ENCODE results near the gene WNT7B.

DNA sequence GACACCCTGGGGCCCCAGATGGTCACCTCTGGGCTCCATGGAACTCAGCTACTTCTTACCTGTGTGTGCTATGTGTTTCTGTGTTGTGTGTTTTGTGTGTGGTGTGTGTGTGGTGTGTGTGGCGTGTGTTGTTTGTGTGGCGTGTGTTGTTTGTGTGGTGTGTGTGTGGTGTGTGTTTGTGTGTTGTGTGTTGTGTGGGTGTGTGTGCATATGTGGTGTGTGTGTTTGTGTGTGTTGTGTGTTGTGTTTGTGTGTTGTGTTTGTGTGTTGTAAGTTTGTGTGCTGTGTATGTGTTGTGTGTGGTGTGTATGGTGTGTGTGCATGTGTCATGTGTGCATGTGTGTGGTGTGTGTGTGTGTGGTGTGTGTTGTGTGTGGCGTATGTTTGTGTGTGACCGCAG lies 3.8 kb upstream of the WNT7B start:
- no peak for TF ChIP-seq RAD21 (IDR thresholded peaks at IDR 0.05 in 1 of 2, conservative IDR thresholded peaks at IDR 0.05 in 1 of 2; ENCODE audit: low read depth in 2 of 2, low read length in 2 of 2)
- no peak for TF ChIP-seq YY1 (IDR thresholded peaks at IDR 0.05; ENCODE audit: low read depth, low read length)
- TF ChIP-seq CHD1 (IDR thresholded peaks at IDR 0.05; ENCODE audit: low read depth, low read length): no peak
- no peak for TF ChIP-seq POLR2A (IDR thresholded peaks at IDR 0.05; ENCODE audit: control extremely low read depth in 1 of 2, low read depth in 2 of 2, low read length in 2 of 2)
- no peak for TF ChIP-seq USF2 (IDR thresholded peaks at IDR 0.05; ENCODE audit: low read length)
- TF ChIP-seq CEBPB (IDR thresholded peaks at IDR 0.05; ENCODE audit: low read depth, low read length): no peak
